H9 (cell line): ENCODE results near the gene CFAP46. TPM values are rescaled to one million over a fixed set of nuclear protein-coding genes. Genes with fewer than 3 reads are reported as not detected.

ENCODE experiments used
- DNase-seq: peaks from one replicate; pipeline ENCODE4 v3.0.0-alpha.2; 2017
- H2AFZ ChIP-seq: one replicate; pipeline ENCODE4 v1.6.1; 2013; ENCODE audit warnings: mild to moderate bottlenecking, low read length, control low read depth, moderate library complexity
- H2AK5ac ChIP-seq: 2 replicates; pipeline ENCODE4 v1.6.1; 2013; ENCODE audit warnings: low read length, control low read depth, mixed read lengths; ENCODE audit not compliant: insufficient read length
- H2BK120ac ChIP-seq: one replicate; pipeline ENCODE4 v1.6.1; 2013; ENCODE audit warnings: low read depth, mild to moderate bottlenecking, low read length, control low read depth, inconsistent platforms; ENCODE audit not compliant: poor library complexity, severe bottlenecking
- H2BK12ac ChIP-seq: 2 replicates; pipeline ENCODE4 v1.6.1; 2013; ENCODE audit warnings: low read length, control low read depth, mixed read lengths, low read depth; ENCODE audit not compliant: insufficient read length
- H2BK15ac ChIP-seq: 2 replicates; pipeline ENCODE4 v1.6.1; 2013; ENCODE audit warnings: low read depth, low read length, control low read depth
- H2BK20ac ChIP-seq: one replicate; pipeline ENCODE4 v1.6.1; 2013; ENCODE audit warnings: low read depth, mild to moderate bottlenecking, low read length, control low read depth, inconsistent platforms; ENCODE audit not compliant: poor library complexity, severe bottlenecking
- H2BK5ac ChIP-seq: 2 replicates; pipeline ENCODE4 v1.6.1; 2013; ENCODE audit warnings: low read length, control low read depth, mixed read lengths; ENCODE audit not compliant: insufficient read length
- H3K14ac ChIP-seq: 2 replicates; pipeline ENCODE4 v1.6.1; 2013; ENCODE audit warnings: low read length, control low read depth; ENCODE audit not compliant: insufficient read depth
- H3K18ac ChIP-seq: 2 replicates; pipeline ENCODE4 v1.6.1; 2013; ENCODE audit warnings: low read depth, mild to moderate bottlenecking, mixed read lengths, low read length, control low read depth; ENCODE audit not compliant: insufficient read length
- H3K23ac ChIP-seq: 2 replicates; pipeline ENCODE4 v1.6.1; 2013; ENCODE audit warnings: low read length, control low read depth, mixed read lengths, low read depth; ENCODE audit not compliant: insufficient read length
- H3K23me2 ChIP-seq: 2 replicates; pipeline ENCODE4 v1.6.1; 2013; ENCODE audit warnings: low read depth, mild to moderate bottlenecking, mixed read lengths, low read length, control low read depth; ENCODE audit not compliant: insufficient read length, poor library complexity, severe bottlenecking
- H3K27ac ChIP-seq: 2 replicates; pipeline ENCODE4 v1.5.1; 2013; ENCODE audit warnings: low read length, control low read depth, mixed read lengths, low read depth; ENCODE audit not compliant: insufficient read length
- H3K27me3 ChIP-seq: 2 replicates; pipeline ENCODE4 v1.6.1; 2013; ENCODE audit warnings: low read length, control low read depth, inconsistent platforms; ENCODE audit not compliant: insufficient read depth
- H3K4ac ChIP-seq: 2 replicates; pipeline ENCODE4 v1.6.1; 2013; ENCODE audit warnings: low read depth, mild to moderate bottlenecking, control low read depth, inconsistent platforms, low read length, moderate library complexity
- H3K4me1 ChIP-seq: 2 replicates; pipeline ENCODE4 v1.6.1; 2013; ENCODE audit warnings: low read length, control low read depth, inconsistent platforms; ENCODE audit not compliant: insufficient read depth
- H3K4me2 ChIP-seq: 2 replicates; pipeline ENCODE4 v1.6.1; 2013; ENCODE audit warnings: low read length, control low read depth, mixed read lengths; ENCODE audit not compliant: insufficient read length, insufficient read depth
- H3K56ac ChIP-seq: 2 replicates; pipeline ENCODE4 v1.6.1; 2013; ENCODE audit warnings: low read depth, mild to moderate bottlenecking, mixed read lengths, low read length, control low read depth; ENCODE audit not compliant: insufficient read length
- H3K79me1 ChIP-seq: 2 replicates; pipeline ENCODE4 v1.6.1; 2013; ENCODE audit warnings: low read depth, mild to moderate bottlenecking, moderate library complexity, low read length, control low read depth, inconsistent platforms; ENCODE audit not compliant: insufficient read depth, poor library complexity, severe bottlenecking
- H3K79me2 ChIP-seq: 2 replicates; pipeline ENCODE4 v1.6.1; 2013; ENCODE audit warnings: low read length, control low read depth, inconsistent platforms; ENCODE audit not compliant: insufficient read depth
- H3K9ac ChIP-seq: 2 replicates; pipeline ENCODE4 v1.6.1; 2013; ENCODE audit warnings: low read length, control low read depth, mixed read lengths; ENCODE audit not compliant: insufficient read length; ENCODE audit errors: extremely low read depth
- H3K9me3 ChIP-seq: one replicate; pipeline ENCODE4 v1.6.1; 2013; ENCODE audit warnings: low read depth, low read length, inconsistent platforms; ENCODE audit not compliant: control insufficient read depth
- H3T11ph ChIP-seq: one replicate; pipeline ENCODE4 v1.6.1; 2013; ENCODE audit warnings: mild to moderate bottlenecking, low read length, control low read depth, inconsistent platforms
- H4K20me1 ChIP-seq: one replicate; pipeline ENCODE4 v1.6.1; 2013; ENCODE audit not compliant: control insufficient read depth, insufficient read length, insufficient read depth
- H4K5ac ChIP-seq: 2 replicates; pipeline ENCODE4 v1.6.1; 2013; ENCODE audit warnings: low read depth, mild to moderate bottlenecking, mixed read lengths, low read length, control low read depth; ENCODE audit not compliant: insufficient read length
- H4K8ac ChIP-seq: replicated peaks from 2 replicates; pipeline ENCODE4 v1.6.1; 2013; ENCODE audit warnings: low read length, control low read depth, mixed read lengths, low read depth; ENCODE audit not compliant: insufficient read length
- H4K91ac ChIP-seq: 2 replicates; pipeline ENCODE4 v1.6.1; 2013; ENCODE audit warnings: low read depth, mild to moderate bottlenecking, moderate library complexity, mixed read lengths, low read length, control low read depth; ENCODE audit not compliant: insufficient read length
- H3K27ac Mint-ChIP-seq, 3 experiments: 2 replicates in 2 of 3; 3 replicates in 1 of 3; pipeline ENCODE4 v1.8.0; 2020 to 2021; ENCODE audit warnings: mixed read lengths in 3 of 3, mild to moderate bottlenecking in 1 of 3, moderate library complexity in 1 of 3
- H3K27me3 Mint-ChIP-seq: 2 replicates; pipeline ENCODE4 v1.8.0; 2021; ENCODE audit warnings: low read depth, mild to moderate bottlenecking, moderate library complexity, mixed read lengths
- H3K36me3 Mint-ChIP-seq, 3 experiments: 2 replicates in 2 of 3; 3 replicates in 1 of 3; pipeline ENCODE4 v1.8.0; 2020 to 2021; ENCODE audit warnings: low read depth in 3 of 3, mixed read lengths in 3 of 3; ENCODE audit not compliant: insufficient read depth in 1 of 3
- H3K4me1 Mint-ChIP-seq, 2 experiments: 2 replicates each; pipeline ENCODE4 v1.8.0; 2020; ENCODE audit warnings: mixed read lengths in 2 of 2
- H3K4me3 Mint-ChIP-seq, 2 experiments: 2 replicates in 1 of 2; 3 replicates in 1 of 2; pipeline ENCODE4 v1.8.0; 2020 to 2021; ENCODE audit warnings: mild to moderate bottlenecking in 2 of 2, mixed read lengths in 2 of 2, moderate library complexity in 1 of 2
- H3K9me3 Mint-ChIP-seq, 2 experiments: 2 replicates in 1 of 2; 3 replicates in 1 of 2; pipeline ENCODE4 v1.8.0; 2020; ENCODE audit warnings: mild to moderate bottlenecking in 2 of 2, mixed read lengths in 2 of 2, moderate library complexity in 1 of 2
- WGBS: extraction: QIAGEN DNeasy Blood & Tissue Kit; methylation state at CpG from one replicate; pipeline ENCODE4 v1.1.7; 2013; ENCODE audit warnings: missing lambda C conversion rate, low lambda C conversion rate, mixed read lengths; ENCODE audit not compliant: insufficient read length; ENCODE audit errors: extremely low coverage; 5-methylcytosine and 5-hydroxymethylcytosine counted together
- total RNA-seq: library from RNA; stranded (reverse); gene quantifications from 2 replicates; pipeline ENCODE4 v1.2.1, GENCODE V29; 2021
- TF ChIP-seq, protein P1 (sequence below): fragments of 200-600 bp; sonication (generic); conservative IDR thresholded peaks from 3 replicates; pipeline ENCODE4 v1.8.0; 2021; ENCODE audit warnings: antibody characterized with exemption, mild to moderate bottlenecking

Gene CFAP46
- total RNA-seq, 1 experiment from 2014 or later, result 3.1 TPM

DNA sequence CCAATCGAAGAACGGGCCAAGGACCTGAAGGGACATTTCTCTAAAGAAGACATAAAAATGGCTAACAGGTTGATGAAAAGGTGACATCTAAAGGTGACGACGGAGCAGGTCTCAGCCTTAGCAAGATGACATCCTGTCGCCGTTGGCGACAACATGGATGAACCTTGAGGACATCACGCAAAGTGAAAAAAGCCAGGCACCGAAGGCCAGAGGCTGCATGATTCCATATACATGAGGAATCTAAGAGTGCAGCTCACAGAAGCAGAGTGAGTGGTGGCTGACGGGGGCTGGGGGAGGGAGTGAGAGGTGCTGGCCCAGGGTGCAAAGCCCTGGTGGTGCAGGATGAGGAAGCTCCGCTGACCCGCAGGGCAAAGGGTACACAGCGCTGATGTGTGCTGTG, 122.3 kb downstream of the CFAP46 start:
- Histone ChIP-seq H4K20me1 (no peaks in the 10 kb centered on the region), H3K4me2 (no peak overlapping the region), H3K18ac (no peak overlapping the region), H2BK5ac (no peak overlapping the region), H2AFZ (no peak overlapping the region), H3K23me2 (peaks cover 2% of the 10 kb centered on the region), H3T11ph (no peak overlapping the region), H4K8ac (no peak overlapping the region), H3K27me3 (no peaks in the 10 kb centered on the region), H3K23ac (no peak overlapping the region), H3K56ac (no peak overlapping the region), H3K79me1 (no peaks in the 10 kb centered on the region), H3K9me3 (peaks cover 13% of the 10 kb centered on the region), H4K91ac (no peak overlapping the region), H2AK5ac (no peak overlapping the region), H3K14ac (no peak overlapping the region), H3K79me2 (no peaks in the 10 kb centered on the region), H3K9ac (no peak overlapping the region), H2BK12ac (no peak overlapping the region), H4K5ac (no peak overlapping the region), H2BK15ac (no peak overlapping the region), H3K4ac (no peak overlapping the region), H3K4me1 (no peaks in the 10 kb centered on the region), H2BK120ac (no peak overlapping the region), H2BK20ac (no peak overlapping the region), H3K27ac (no peak overlapping the region)
- peaks cover 10% of the 10 kb centered on the region for H3K27me3 Mint-ChIP-seq
- DNase-seq, result peak; percentile 17
- WGBS, result no CpG with 5 or more reads among the region's 13 CpGs
- no peak overlapping the region for H3K27ac Mint-ChIP-seq
- H3K4me1 Mint-ChIP-seq, result no peaks in the 10 kb centered on the region
- TF ChIP-seq, protein P1, sequence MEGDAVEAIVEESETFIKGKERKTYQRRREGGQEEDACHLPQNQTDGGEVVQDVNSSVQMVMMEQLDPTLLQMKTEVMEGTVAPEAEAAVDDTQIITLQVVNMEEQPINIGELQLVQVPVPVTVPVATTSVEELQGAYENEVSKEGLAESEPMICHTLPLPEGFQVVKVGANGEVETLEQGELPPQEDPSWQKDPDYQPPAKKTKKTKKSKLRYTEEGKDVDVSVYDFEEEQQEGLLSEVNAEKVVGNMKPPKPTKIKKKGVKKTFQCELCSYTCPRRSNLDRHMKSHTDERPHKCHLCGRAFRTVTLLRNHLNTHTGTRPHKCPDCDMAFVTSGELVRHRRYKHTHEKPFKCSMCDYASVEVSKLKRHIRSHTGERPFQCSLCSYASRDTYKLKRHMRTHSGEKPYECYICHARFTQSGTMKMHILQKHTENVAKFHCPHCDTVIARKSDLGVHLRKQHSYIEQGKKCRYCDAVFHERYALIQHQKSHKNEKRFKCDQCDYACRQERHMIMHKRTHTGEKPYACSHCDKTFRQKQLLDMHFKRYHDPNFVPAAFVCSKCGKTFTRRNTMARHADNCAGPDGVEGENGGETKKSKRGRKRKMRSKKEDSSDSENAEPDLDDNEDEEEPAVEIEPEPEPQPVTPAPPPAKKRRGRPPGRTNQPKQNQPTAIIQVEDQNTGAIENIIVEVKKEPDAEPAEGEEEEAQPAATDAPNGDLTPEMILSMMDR, result no peak
- peaks cover 2 to 4% (median 3%) of the 10 kb centered on the region in 3 experiments; a peak in 3 of 7 replicates for H3K36me3 Mint-ChIP-seq
- peak overlapping the region in 1 of 2 experiments; percentile 31; a peak in 1 of 5 replicates for H3K4me3 Mint-ChIP-seq
- peaks cover 3 to 7% of the 10 kb centered on the region in 2 experiments for H3K9me3 Mint-ChIP-seq
